ENCODE data around the gene PRX. TPM values are rescaled to one million over a fixed set of nuclear protein-coding genes. Genes with fewer than 3 reads are reported as not detected.
"Not testable (repeated sequence)": the region's sequence is repeated elsewhere in the genome, so short reads cannot be mapped to it uniquely, and the experiment has no call there.

Gene PRX
- total RNA-seq, 1 donor from 2014 or later, result 36.2 TPM

DNA sequence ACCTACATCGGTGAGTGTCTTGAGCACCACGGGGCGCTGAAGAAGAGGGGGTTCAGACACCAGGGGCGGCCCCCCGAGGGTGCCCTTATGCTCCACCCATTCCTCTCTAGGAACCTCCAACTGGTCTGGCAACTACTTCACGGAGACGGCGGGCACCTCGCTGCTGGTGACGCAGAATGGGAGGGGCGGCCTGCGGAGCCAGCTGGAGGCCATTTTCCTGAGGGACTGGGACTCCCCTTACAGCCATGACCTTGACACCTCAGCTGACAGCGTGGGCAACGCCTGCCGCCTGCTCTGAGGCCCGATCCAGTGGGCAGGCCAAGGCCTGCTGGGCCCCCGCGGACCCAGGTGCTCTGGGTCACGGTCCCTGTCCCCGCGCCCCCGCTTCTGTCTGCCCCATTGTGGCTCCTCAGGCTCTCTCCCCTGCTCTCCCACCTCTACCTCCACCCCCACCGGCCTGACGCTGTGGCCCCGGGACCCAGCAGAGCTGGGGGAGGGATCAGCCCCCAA, 35.2 kb downstream of the PRX start:
- ATAC-seq (no peak), DNase-seq (no peak)
- TF ChIP-seq, protein P1, sequence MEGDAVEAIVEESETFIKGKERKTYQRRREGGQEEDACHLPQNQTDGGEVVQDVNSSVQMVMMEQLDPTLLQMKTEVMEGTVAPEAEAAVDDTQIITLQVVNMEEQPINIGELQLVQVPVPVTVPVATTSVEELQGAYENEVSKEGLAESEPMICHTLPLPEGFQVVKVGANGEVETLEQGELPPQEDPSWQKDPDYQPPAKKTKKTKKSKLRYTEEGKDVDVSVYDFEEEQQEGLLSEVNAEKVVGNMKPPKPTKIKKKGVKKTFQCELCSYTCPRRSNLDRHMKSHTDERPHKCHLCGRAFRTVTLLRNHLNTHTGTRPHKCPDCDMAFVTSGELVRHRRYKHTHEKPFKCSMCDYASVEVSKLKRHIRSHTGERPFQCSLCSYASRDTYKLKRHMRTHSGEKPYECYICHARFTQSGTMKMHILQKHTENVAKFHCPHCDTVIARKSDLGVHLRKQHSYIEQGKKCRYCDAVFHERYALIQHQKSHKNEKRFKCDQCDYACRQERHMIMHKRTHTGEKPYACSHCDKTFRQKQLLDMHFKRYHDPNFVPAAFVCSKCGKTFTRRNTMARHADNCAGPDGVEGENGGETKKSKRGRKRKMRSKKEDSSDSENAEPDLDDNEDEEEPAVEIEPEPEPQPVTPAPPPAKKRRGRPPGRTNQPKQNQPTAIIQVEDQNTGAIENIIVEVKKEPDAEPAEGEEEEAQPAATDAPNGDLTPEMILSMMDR (IDR thresholded peaks at IDR 0.05), result no peak
- Histone ChIP-seq H3K27ac (no peak overlapping the region), H3K4me3 (no peak overlapping the region), H3K4me1 (no peaks in the 10 kb centered on the region), H3K9me3 (no peaks in the 10 kb centered on the region), H3K27me3 (no peaks in the 10 kb centered on the region), H3K36me3 (peaks cover 57% of the 10 kb centered on the region)
- intact Hi-C loops (cut with DNase I), result no loop called here

GRCh38 chr19:40376286-40376862, 36.8 kb downstream of the PRX start:
- intact Hi-C loops (cut with DNase I), result no loop called here
- no peaks in the 10 kb centered on the region for H3K9me3 ChIP-seq
- peak; percentile 3 for ATAC-seq
- no peaks in the 10 kb centered on the region for H3K27me3 ChIP-seq
- no peaks in the 10 kb centered on the region for H3K4me1 ChIP-seq
- H3K27ac ChIP-seq, result no peak overlapping the region
- peaks cover 73% of the 10 kb centered on the region for H3K36me3 ChIP-seq
- no peak for DNase-seq
- no peak overlapping the region for H3K4me3 ChIP-seq
- TF ChIP-seq, protein P1 (IDR thresholded peaks at IDR 0.05), result no peak

DNA sequence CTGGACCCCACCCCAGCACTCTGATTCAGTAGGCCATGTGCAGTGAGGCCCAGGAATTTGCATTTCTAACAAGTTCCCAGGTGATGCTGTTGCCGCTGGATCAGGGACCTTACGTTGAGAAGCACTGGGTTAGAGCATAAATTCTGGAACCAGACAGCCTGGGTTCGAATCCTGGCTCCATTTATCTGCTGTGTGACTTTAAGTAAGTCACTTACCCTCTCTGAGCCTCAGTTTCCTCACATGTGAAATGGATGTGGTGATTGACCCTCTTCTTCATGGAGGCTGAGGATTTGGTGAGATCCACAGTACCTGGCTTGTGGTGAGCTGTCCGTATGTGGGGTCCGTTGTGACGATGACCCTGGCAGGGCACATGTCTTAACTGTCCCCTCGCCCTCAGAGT, 39.1 kb downstream of the PRX start:
- intact Hi-C loops (cut with DNase I), result no loop called here
- H3K27me3 ChIP-seq, result no peaks in the 10 kb centered on the region
- no peaks in the 10 kb centered on the region for H3K4me1 ChIP-seq
- peaks cover 88% of the 10 kb centered on the region for H3K36me3 ChIP-seq
- no peak overlapping the region for H3K4me3 ChIP-seq
- H3K27ac ChIP-seq, result no peak overlapping the region
- TF ChIP-seq, protein P1 (IDR thresholded peaks at IDR 0.05), result no peak
- no peak for ATAC-seq
- H3K9me3 ChIP-seq, result no peaks in the 10 kb centered on the region
- DNase-seq, result no peak

DNA sequence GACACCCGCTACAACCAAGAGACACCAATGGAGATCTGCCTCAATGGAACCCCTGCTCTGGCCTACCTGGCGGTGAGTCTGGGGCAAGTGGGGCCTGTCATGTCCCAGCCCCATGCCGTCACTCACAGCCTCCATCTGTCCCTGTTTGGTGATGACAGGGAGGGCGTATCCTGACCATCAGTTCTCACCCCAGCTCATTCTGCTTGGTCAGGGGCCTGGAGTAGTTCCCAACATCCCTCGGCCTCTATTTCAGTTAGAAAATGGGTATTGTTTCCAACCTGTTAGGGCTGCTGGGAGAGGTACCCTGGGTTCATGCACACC, 41.4 kb downstream of the PRX start:
- Histone ChIP-seq H3K4me1 (no peaks in the 10 kb centered on the region), H3K27ac (no peak overlapping the region), H3K9me3 (no peaks in the 10 kb centered on the region), H3K36me3 (peaks cover 87% of the 10 kb centered on the region), H3K27me3 (no peaks in the 10 kb centered on the region), H3K4me3 (no peak overlapping the region)
- intact Hi-C loops (cut with DNase I), result no loop called here
- ATAC-seq, result no peak
- TF ChIP-seq, protein P1 (IDR thresholded peaks at IDR 0.05), result no peak
- DNase-seq, result no peak

DNA sequence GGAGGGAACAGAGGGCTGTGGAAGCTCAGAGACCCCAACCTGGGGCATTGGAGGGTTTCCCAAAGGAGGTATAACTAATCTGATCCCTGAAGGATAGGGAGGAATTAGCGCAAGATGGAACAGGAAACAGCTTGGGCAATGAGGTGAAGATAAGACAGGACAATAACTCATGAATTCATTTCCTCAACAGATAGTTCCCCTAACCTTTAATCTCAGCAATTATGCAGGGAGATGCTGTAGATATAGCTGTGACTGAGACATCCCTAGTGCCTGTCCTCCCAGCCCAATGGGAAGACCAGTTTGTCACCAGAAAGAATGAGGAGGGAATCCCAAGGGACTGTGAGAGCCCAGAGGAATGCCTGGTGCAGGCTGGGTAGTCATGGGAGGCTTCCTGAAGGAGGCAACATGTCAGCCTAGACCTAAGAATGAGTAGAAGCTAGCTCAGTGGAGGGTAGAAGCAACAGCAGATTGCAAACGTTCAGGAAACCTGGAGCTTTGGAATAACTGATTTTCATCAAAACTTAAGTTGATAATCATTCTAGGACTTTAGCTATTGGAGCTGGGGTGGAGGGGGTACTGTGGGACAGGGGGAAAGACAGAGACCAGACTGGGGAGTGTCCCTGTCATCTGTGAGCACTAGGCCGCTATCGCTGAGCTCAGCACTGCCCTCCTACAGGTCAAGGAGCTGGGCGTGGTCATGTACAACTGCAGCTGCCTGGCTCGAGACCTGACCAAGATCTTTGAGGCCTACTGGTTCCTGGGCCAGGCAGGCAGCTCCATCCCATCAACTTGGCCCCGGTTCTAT, 42.0 kb downstream of the PRX start:
- Histone ChIP-seq H3K27ac (no peak overlapping the region), H3K27me3 (no peaks in the 10 kb centered on the region), H3K4me3 (no peak overlapping the region), H3K4me1 (no peaks in the 10 kb centered on the region), H3K36me3 (peaks cover 91% of the 10 kb centered on the region), H3K9me3 (no peaks in the 10 kb centered on the region)
- ATAC-seq, result no peak
- intact Hi-C loops (cut with DNase I), result no loop called here
- DNase-seq, result no peak
- TF ChIP-seq, protein P1 (IDR thresholded peaks at IDR 0.05), result no peak

GRCh38 chr19:40370253-40370652, 42.9 kb downstream of the PRX start:
- H3K27me3 ChIP-seq; ATAC-seq; intact Hi-C loops (cut with DNase I); H3K4me3 ChIP-seq; H3K9me3 ChIP-seq; H3K4me1 ChIP-seq; H3K27ac ChIP-seq; DNase-seq: not testable (repeated sequence)
- H3K36me3 ChIP-seq, result peaks cover 83% of the 10 kb centered on the region

All from upper lobe of right lung (tissue), 1 donor.